WTC11 (cell line): ENCODE results near the gene CCDC124. TPM values are rescaled to one million over a fixed set of nuclear protein-coding genes. Genes with fewer than 3 reads are reported as not detected.

Source experiments
- ATAC-seq: fragments of 200-7000 bp; cut with Tn5 transposase; 2 replicates; pipeline ENCODE4 v1.10.0; 2021; ENCODE audit warnings: mild to moderate bottlenecking, moderate library complexity
- CTCF ChIA-PET: fragments of 300-600 bp; sonication (Branson Sonifier 250); formaldehyde crosslinking; loops from one replicate; lab custom pipeline; 2021; ENCODE audit warnings: antibody characterized with exemption; lab: Charles Lee
- POLR2A ChIA-PET: fragments of 350-600 bp; sonication (Branson Sonifier 250); formaldehyde crosslinking; loops from one replicate; lab custom pipeline; 2021; ENCODE audit warnings: antibody characterized with exemption; lab: Charles Lee
- DNase-seq: peaks from one replicate; pipeline ENCODE4 v3.0.0; 2021; ENCODE audit warnings: low spot score
- H3K27ac Mint-ChIP-seq: 2 replicates; pipeline ENCODE4 v1.8.0; 2021; ENCODE audit warnings: mixed read lengths
- H3K27me3 Mint-ChIP-seq: 2 replicates; pipeline ENCODE4 v1.8.0; 2021; ENCODE audit warnings: low read depth, mild to moderate bottlenecking, moderate library complexity, mixed read lengths
- H3K36me3 Mint-ChIP-seq: 2 replicates; pipeline ENCODE4 v1.8.0; 2021; ENCODE audit warnings: mixed read lengths
- H3K4me1 Mint-ChIP-seq: 2 replicates; pipeline ENCODE4 v1.8.0; 2022; ENCODE audit warnings: mixed read lengths
- H3K4me3 Mint-ChIP-seq: 2 replicates; pipeline ENCODE4 v1.8.0; 2021; ENCODE audit warnings: mild to moderate bottlenecking, moderate library complexity, mixed read lengths
- H3K9me3 Mint-ChIP-seq: 2 replicates; pipeline ENCODE4 v1.8.0; 2021; ENCODE audit warnings: mixed read lengths
- CBFB ChIP-seq: sonication (generic); formaldehyde crosslinking; IDR thresholded peaks from 2 replicates; pipeline ENCODE4 v1.8.1; 2022; ENCODE audit warnings: mild to moderate bottlenecking, low read depth, missing genetic modification reagents
- ETV6 ChIP-seq: sonication (generic); formaldehyde crosslinking; IDR thresholded peaks from 2 replicates; pipeline ENCODE4 v1.8.1; 2022; ENCODE audit warnings: mild to moderate bottlenecking, missing genetic modification reagents
- FOXK1 ChIP-seq: sonication (generic); formaldehyde crosslinking; IDR thresholded peaks from 2 replicates; pipeline ENCODE4 v1.8.0; 2022; ENCODE audit warnings: mild to moderate bottlenecking, moderate library complexity, missing genetic modification reagents
- MXD4 ChIP-seq: fragments of 250-450 bp; sonication (Bioruptor Pico); IDR thresholded peaks from 2 replicates; pipeline ENCODE4 v1.8.0; 2021; ENCODE audit warnings: mild to moderate bottlenecking, moderate library complexity, borderline replicate concordance
- SOX15 ChIP-seq: fragments of 250-450 bp; sonication (Bioruptor Pico); IDR thresholded peaks from 2 replicates; pipeline ENCODE4 v1.9.0; 2021; ENCODE audit warnings: mild to moderate bottlenecking
- TEAD4 ChIP-seq: sonication (generic); formaldehyde crosslinking; IDR thresholded peaks from 2 replicates; pipeline ENCODE4 v1.8.0; 2022; ENCODE audit warnings: mild to moderate bottlenecking, missing genetic modification reagents
- ZNF263 ChIP-seq: sonication (generic); formaldehyde crosslinking; IDR thresholded peaks from 2 replicates; pipeline ENCODE4 v1.8.1; 2022; ENCODE audit warnings: low read depth, mild to moderate bottlenecking, moderate library complexity, missing genetic modification reagents
- ZNF317 ChIP-seq: sonication (generic); formaldehyde crosslinking; IDR thresholded peaks from 2 replicates; pipeline ENCODE4 v1.8.1; 2023; ENCODE audit warnings: low read depth, mild to moderate bottlenecking, moderate library complexity, missing genetic modification reagents, borderline replicate concordance
- ZNF423 ChIP-seq: fragments of 250-450 bp; sonication (Bioruptor Pico); IDR thresholded peaks from 2 replicates; pipeline ENCODE4 v2.1.2; 2022; ENCODE audit warnings: mild to moderate bottlenecking, moderate library complexity
- total RNA-seq: library from RNA; stranded (reverse); gene quantifications from 3 replicates; pipeline ENCODE4 v1.2.3, GENCODE V29; 2021
- TF ChIP-seq, protein P1 (sequence below): sonication (generic); formaldehyde crosslinking; IDR thresholded peaks from 2 replicates; pipeline ENCODE4 v1.8.1; 2023; ENCODE audit warnings: mild to moderate bottlenecking, missing genetic modification reagents
- TF ChIP-seq, protein P2 (sequence below): sonication (generic); formaldehyde crosslinking; IDR thresholded peaks from 2 replicates; pipeline ENCODE4 v1.8.0; 2023; ENCODE audit warnings: missing genetic modification reagents
- TF ChIP-seq, protein P3 (sequence below): sonication (generic); formaldehyde crosslinking; conservative IDR thresholded peaks from 2 replicates; pipeline ENCODE4 v1.8.1; 2022; ENCODE audit warnings: mild to moderate bottlenecking, missing genetic modification reagents
- TF ChIP-seq, protein P4 (sequence below): fragments of 250-450 bp; sonication (Bioruptor Pico); IDR thresholded peaks from 2 replicates; pipeline ENCODE4 v1.9.0; 2021; ENCODE audit warnings: mild to moderate bottlenecking
- TF ChIP-seq, protein P5 (sequence below): sonication (generic); formaldehyde crosslinking; IDR thresholded peaks from 2 replicates; pipeline ENCODE4 v1.8.1; 2023; ENCODE audit warnings: mild to moderate bottlenecking, missing genetic modification reagents, moderate library complexity
- TF ChIP-seq, protein P6 (sequence below): sonication (generic); formaldehyde crosslinking; IDR thresholded peaks from 2 replicates; pipeline ENCODE4 v1.8.0; 2022; ENCODE audit warnings: mild to moderate bottlenecking, missing genetic modification reagents

Gene CCDC124
- total RNA-seq, 1 experiment from 2014 or later, result 156 TPM

DNA sequence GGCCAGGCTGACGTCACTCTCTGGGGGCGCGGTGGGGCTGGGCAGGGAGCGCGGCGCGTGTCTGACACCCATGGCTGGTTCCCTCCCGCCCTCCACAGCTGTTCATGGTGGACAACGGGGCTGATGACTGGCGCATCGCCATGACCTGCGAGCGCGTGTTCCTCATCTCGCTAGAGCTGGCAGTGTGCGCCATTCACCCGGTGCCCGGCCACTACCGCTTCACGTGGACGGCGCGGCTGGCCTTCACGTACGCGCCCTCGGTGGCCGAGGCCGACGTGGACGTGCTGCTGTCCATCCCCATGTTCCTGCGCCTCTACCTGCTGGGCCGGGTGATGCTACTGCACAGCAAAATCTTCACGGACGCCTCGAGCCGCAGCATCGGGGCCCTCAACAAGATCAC lies 48.8 kb downstream of the CCDC124 start:
- Mint-ChIP-seq H3K9me3 (no peaks in the 10 kb centered on the region), H3K4me1 (peaks cover 5% of the 10 kb centered on the region), H3K4me3 (no peak overlapping the region), H3K27ac (no peak overlapping the region), H3K27me3 (no peaks in the 10 kb centered on the region), H3K36me3 (peaks cover 7% of the 10 kb centered on the region)
- ChIA-PET CTCF (interaction anchor here (0.7 to 1.9 kb wide), 2 partner anchors 16 to 17 kb away, joined by 3 to 9 read pairs; no protein-coding TSS in a partner anchor), POLR2A (no interaction called here)
- TF ChIP-seq ZNF317 (no peak), FOXK1 (CRISPR knock-in tag) (no peak), ETV6 (CRISPR knock-in tag) (no peak), ZNF263 (no peak), CBFB (CRISPR knock-in tag) (no peak)
- TF ChIP-seq, protein P1, sequence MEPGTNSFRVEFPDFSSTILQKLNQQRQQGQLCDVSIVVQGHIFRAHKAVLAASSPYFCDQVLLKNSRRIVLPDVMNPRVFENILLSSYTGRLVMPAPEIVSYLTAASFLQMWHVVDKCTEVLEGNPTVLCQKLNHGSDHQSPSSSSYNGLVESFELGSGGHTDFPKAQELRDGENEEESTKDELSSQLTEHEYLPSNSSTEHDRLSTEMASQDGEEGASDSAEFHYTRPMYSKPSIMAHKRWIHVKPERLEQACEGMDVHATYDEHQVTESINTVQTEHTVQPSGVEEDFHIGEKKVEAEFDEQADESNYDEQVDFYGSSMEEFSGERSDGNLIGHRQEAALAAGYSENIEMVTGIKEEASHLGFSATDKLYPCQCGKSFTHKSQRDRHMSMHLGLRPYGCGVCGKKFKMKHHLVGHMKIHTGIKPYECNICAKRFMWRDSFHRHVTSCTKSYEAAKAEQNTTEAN (CRISPR knock-in tag), result no peak
- TF ChIP-seq, protein P2, sequence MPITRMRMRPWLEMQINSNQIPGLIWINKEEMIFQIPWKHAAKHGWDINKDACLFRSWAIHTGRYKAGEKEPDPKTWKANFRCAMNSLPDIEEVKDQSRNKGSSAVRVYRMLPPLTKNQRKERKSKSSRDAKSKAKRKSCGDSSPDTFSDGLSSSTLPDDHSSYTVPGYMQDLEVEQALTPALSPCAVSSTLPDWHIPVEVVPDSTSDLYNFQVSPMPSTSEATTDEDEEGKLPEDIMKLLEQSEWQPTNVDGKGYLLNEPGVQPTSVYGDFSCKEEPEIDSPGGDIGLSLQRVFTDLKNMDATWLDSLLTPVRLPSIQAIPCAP (CRISPR knock-in tag), result no peak
- TF ChIP-seq, protein P3, sequence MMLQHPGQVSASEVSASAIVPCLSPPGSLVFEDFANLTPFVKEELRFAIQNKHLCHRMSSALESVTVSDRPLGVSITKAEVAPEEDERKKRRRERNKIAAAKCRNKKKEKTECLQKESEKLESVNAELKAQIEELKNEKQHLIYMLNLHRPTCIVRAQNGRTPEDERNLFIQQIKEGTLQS (CRISPR knock-in tag), result no peak
- TF ChIP-seq, protein P4, sequence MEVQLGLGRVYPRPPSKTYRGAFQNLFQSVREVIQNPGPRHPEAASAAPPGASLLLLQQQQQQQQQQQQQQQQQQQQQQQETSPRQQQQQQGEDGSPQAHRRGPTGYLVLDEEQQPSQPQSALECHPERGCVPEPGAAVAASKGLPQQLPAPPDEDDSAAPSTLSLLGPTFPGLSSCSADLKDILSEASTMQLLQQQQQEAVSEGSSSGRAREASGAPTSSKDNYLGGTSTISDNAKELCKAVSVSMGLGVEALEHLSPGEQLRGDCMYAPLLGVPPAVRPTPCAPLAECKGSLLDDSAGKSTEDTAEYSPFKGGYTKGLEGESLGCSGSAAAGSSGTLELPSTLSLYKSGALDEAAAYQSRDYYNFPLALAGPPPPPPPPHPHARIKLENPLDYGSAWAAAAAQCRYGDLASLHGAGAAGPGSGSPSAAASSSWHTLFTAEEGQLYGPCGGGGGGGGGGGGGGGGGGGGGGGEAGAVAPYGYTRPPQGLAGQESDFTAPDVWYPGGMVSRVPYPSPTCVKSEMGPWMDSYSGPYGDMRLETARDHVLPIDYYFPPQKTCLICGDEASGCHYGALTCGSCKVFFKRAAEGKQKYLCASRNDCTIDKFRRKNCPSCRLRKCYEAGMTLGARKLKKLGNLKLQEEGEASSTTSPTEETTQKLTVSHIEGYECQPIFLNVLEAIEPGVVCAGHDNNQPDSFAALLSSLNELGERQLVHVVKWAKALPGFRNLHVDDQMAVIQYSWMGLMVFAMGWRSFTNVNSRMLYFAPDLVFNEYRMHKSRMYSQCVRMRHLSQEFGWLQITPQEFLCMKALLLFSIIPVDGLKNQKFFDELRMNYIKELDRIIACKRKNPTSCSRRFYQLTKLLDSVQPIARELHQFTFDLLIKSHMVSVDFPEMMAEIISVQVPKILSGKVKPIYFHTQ (CRISPR knock-in tag), result no peak
- TF ChIP-seq, protein P5, sequence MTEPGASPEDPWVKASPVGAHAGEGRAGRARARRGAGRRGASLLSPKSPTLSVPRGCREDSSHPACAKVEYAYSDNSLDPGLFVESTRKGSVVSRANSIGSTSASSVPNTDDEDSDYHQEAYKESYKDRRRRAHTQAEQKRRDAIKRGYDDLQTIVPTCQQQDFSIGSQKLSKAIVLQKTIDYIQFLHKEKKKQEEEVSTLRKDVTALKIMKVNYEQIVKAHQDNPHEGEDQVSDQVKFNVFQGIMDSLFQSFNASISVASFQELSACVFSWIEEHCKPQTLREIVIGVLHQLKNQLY (CRISPR knock-in tag), result no peak
- TF ChIP-seq, protein P6, sequence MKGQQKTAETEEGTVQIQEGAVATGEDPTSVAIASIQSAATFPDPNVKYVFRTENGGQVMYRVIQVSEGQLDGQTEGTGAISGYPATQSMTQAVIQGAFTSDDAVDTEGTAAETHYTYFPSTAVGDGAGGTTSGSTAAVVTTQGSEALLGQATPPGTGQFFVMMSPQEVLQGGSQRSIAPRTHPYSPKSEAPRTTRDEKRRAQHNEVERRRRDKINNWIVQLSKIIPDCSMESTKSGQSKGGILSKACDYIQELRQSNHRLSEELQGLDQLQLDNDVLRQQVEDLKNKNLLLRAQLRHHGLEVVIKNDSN (CRISPR knock-in tag), result no peak
- no peak for ATAC-seq
- no peak for DNase-seq

DNA sequence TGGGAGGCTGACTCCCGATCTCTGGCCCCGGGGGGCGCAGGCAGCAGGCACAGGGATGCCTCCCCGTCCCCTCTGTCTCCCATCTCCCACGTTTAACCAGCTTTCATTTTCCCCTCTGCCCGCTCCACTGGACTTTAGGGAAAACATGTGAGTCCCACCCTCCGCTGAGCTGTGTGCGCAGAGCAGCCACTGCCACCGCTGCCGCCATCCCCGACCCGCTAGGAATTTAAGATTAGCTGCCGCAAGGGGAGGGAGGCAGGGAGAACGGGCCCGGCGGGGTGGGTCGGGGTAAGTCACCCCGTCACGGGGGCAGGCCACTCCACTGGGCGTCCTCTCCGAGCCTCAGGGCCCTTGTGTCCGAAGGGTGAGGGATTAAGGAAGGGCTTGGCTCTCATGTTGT lies 49.6 kb downstream of the CCDC124 start:
- Mint-ChIP-seq H3K27ac (no peak overlapping the region), H3K4me3 (no peak overlapping the region), H3K9me3 (no peaks in the 10 kb centered on the region), H3K4me1 (peaks cover 5% of the 10 kb centered on the region)
- no peak for ATAC-seq
- POLR2A ChIA-PET, result no interaction called here
- TF ChIP-seq ZNF423 (CRISPR knock-in tag), result no peak
- TF ChIP-seq MXD4 (CRISPR knock-in tag), result no peak
- TF ChIP-seq SOX15 (CRISPR knock-in tag), result no peak
- TF ChIP-seq TEAD4 (CRISPR knock-in tag), result no peak
- TF ChIP-seq, all 79 proteins: peak for 0
- DNase-seq, result no peak
- Mint-ChIP-seq H3K27me3 (no peaks in the 10 kb centered on the region), H3K36me3 (peaks cover 5% of the 10 kb centered on the region)
- CTCF ChIA-PET, result interaction anchor here (1.9 kb wide), 1 partner anchor 16 kb away, joined by 9 read pairs; no protein-coding TSS in a partner anchor
